ENCODE data around the gene TMEM263. TPM values are rescaled to one million over a fixed set of nuclear protein-coding genes. Genes with fewer than 3 reads are reported as not detected.

Gene TMEM263
- total RNA-seq, 1 experiment from 2014 or later: 11.8 TPM

DNA sequence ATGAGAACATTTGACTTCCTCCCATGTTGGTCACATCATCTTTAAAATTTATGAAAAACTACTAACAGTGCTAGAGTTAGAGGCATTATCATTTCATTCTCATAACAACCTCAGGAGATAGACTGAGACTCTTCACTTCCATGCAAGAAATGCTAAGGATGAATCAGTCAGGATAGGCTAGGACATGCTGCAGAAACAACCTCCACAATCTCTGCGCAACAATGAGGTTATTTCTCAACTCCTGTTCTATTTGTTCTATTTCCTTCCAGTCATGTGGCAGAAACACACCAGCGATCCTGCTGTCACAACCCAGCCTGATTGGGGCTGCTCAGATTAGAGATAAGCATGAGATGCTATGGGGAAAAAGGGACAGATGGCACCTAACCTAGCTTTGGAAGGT lies 49.0 kb upstream of the TMEM263 start:
- Histone ChIP-seq H3K27ac (ENCODE audit: insufficient read length, low read depth, low read length) (no peak overlapping the region), H2BK15ac (ENCODE audit: low read depth, low read length) (no peak overlapping the region), H4K5ac (ENCODE audit: insufficient read length, low read depth, low read length) (no peak overlapping the region), H3K23ac (ENCODE audit: insufficient read length, low read depth, low read length) (no peak overlapping the region), H2BK12ac (ENCODE audit: insufficient read length, low read depth, low read length) (no peak overlapping the region), H2BK20ac (ENCODE audit: low read depth, low read length, poor library complexity, severe bottlenecking) (no peak overlapping the region), H4K8ac (replicated peaks; ENCODE audit: insufficient read length, low read depth, low read length) (no peak overlapping the region), H3T11ph (ENCODE audit: low read length) (no peak overlapping the region), H2BK120ac (ENCODE audit: low read depth, low read length, poor library complexity, severe bottlenecking) (no peak overlapping the region), H3K4me2 (ENCODE audit: insufficient read depth, insufficient read length, low read length) (no peak overlapping the region), H3K79me1 (ENCODE audit: insufficient read depth, low read depth, low read length, poor library complexity, severe bottlenecking) (no peaks in the 10 kb centered on the region), H3K23me2 (ENCODE audit: insufficient read length, low read depth, low read length, poor library complexity, severe bottlenecking) (peaks cover 4% of the 10 kb centered on the region), H3K27me3 (ENCODE audit: insufficient read depth, low read length) (no peaks in the 10 kb centered on the region; the same call in 1 of the 2 replicates), H2AFZ (ENCODE audit: low read length) (no peak overlapping the region), H2AK5ac (ENCODE audit: insufficient read length, low read length) (no peak overlapping the region), H3K4me1 (ENCODE audit: insufficient read depth, low read length) (no peaks in the 10 kb centered on the region), H2BK5ac (ENCODE audit: insufficient read length, low read length) (no peak overlapping the region), H3K4ac (ENCODE audit: low read depth, low read length) (no peak overlapping the region), H3K9ac (ENCODE audit: extremely low read depth, insufficient read length, low read length) (no peak overlapping the region), H4K91ac (ENCODE audit: insufficient read length, low read depth, low read length) (no peak overlapping the region), H4K20me1 (ENCODE audit: control insufficient read depth, insufficient read depth, insufficient read length) (no peaks in the 10 kb centered on the region), H3K56ac (ENCODE audit: insufficient read length, low read depth, low read length) (no peak overlapping the region), H3K14ac (ENCODE audit: insufficient read depth, low read length) (no peak overlapping the region), H3K79me2 (ENCODE audit: insufficient read depth, low read length) (no peaks in the 10 kb centered on the region), H3K9me3 (ENCODE audit: control insufficient read depth, low read depth, low read length) (no peaks in the 10 kb centered on the region), H3K18ac (ENCODE audit: insufficient read length, low read depth, low read length) (no peak overlapping the region)
- Mint-ChIP-seq H3K27me3 (ENCODE audit: low read depth) (peaks cover 35% of the 10 kb centered on the region), H3K36me3 (ENCODE audit: insufficient read depth in 1 of 3, low read depth in 3 of 3) (no peaks in the 10 kb centered on the region), H3K27ac (no peak overlapping the region), H3K4me3 (no peak overlapping the region), H3K4me1 (peaks cover 8 to 10% of the 10 kb centered on the region in 2 experiments), H3K9me3 (no peaks in the 10 kb centered on the region; a peak in 1 of 5 replicates)
- no CpG with 5 or more reads among the region's 2 CpGs for WGBS (ENCODE audit: extremely low coverage, insufficient read length, low lambda C conversion rate)
- no peak for DNase-seq
- TF ChIP-seq, protein P1, sequence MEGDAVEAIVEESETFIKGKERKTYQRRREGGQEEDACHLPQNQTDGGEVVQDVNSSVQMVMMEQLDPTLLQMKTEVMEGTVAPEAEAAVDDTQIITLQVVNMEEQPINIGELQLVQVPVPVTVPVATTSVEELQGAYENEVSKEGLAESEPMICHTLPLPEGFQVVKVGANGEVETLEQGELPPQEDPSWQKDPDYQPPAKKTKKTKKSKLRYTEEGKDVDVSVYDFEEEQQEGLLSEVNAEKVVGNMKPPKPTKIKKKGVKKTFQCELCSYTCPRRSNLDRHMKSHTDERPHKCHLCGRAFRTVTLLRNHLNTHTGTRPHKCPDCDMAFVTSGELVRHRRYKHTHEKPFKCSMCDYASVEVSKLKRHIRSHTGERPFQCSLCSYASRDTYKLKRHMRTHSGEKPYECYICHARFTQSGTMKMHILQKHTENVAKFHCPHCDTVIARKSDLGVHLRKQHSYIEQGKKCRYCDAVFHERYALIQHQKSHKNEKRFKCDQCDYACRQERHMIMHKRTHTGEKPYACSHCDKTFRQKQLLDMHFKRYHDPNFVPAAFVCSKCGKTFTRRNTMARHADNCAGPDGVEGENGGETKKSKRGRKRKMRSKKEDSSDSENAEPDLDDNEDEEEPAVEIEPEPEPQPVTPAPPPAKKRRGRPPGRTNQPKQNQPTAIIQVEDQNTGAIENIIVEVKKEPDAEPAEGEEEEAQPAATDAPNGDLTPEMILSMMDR (conservative IDR thresholded peaks at IDR 0.05): no peak

All from H9 (cell line).